Vagina (tissue), 2 donors: ENCODE measurements around the gene ZNF397.
"Not testable (repeated sequence)": the region's sequence is repeated elsewhere in the genome, so short reads cannot be mapped to it uniquely, and the experiment has no call there.

Experiments used
- CTCF ChIP-seq, 3 experiments: fragments of 450-650 bp in 2 of 3; fragments of 200-600 bp in 1 of 3; sonication (generic) in 1 of 3; IDR thresholded peaks; one replicate each; pipeline ENCODE4 v1.5.1; 2017 to 2019; ENCODE audit warnings: antibody characterized with exemption in 3 of 3, mild to moderate bottlenecking in 2 of 3, moderate library complexity in 2 of 3
- POLR2AphosphoS5 ChIP-seq, 2 donors: sonication (generic); formaldehyde crosslinking; IDR thresholded peaks; one replicate each; pipeline ENCODE4 v1.9.0; 2017; ENCODE audit warnings: antibody characterized with exemption in 2 of 2, mild to moderate bottlenecking in 2 of 2, low read depth in 1 of 2; ENCODE audit not compliant: insufficient read depth in 1 of 2

GRCh38 chr18:35205746-35206458, 34.9 kb upstream of the ZNF397 start:
- TF ChIP-seq CTCF (IDR thresholded peaks at IDR 0.05); POLR2AphosphoS5 (IDR thresholded peaks at IDR 0.05; ENCODE audit: insufficient read depth in 1 of 2, low read depth in 1 of 2): not testable (repeated sequence)
